Suprapubic skin (tissue), 4 donors: ENCODE data around the gene PWWP2B.

ENCODE experiments used
- CTCF ChIP-seq, 2 donors: fragments of 200-600 bp in 1 of 2; fragments of 450-650 bp in 1 of 2; sonication (generic) in 1 of 2; IDR thresholded peaks; one replicate each; pipeline ENCODE4 v1.5.1; 2016 to 2019; ENCODE audit warnings: antibody characterized with exemption in 2 of 2, mild to moderate bottlenecking in 1 of 2, moderate library complexity in 1 of 2
- EP300 ChIP-seq: sonication (generic); formaldehyde crosslinking; IDR thresholded peaks from one replicate; pipeline ENCODE4 v1.6.1; 2017; ENCODE audit warnings: antibody characterized with exemption
- POLR2A ChIP-seq, 2 donors: fragments of 450-650 bp; IDR thresholded peaks; one replicate each; pipeline ENCODE4 v1.6.1; 2017; ENCODE audit warnings: antibody characterized with exemption in 2 of 2, mild to moderate bottlenecking in 2 of 2, moderate library complexity in 2 of 2
- POLR2AphosphoS5 ChIP-seq, 3 donors: sonication (generic); formaldehyde crosslinking; IDR thresholded peaks; one replicate each; pipeline ENCODE4 v1.6.1; 2017; ENCODE audit warnings: antibody characterized with exemption in 3 of 3

GRCh38 chr10:132460691-132461090, 63.7 kb downstream of the PWWP2B start:
- TF ChIP-seq POLR2A (IDR thresholded peaks at IDR 0.05) (no peak), CTCF (IDR thresholded peaks at IDR 0.05) (no peak), POLR2AphosphoS5 (IDR thresholded peaks at IDR 0.05) (no peak), EP300 (no peak)
